GM23248 (cell line): ENCODE data around the gene AKR1A1. TPM values are rescaled to one million over a fixed set of nuclear protein-coding genes. Genes with fewer than 3 reads are reported as not detected.
"Not testable (repeated sequence)": the region's sequence is repeated elsewhere in the genome, so short reads cannot be mapped to it uniquely, and the experiment has no call there.

Experiments used
- DNase-seq: peaks from one replicate; pipeline ENCODE4 v3.0.0-alpha.2; 2015
- H2AFZ ChIP-seq: fragments of 200-600 bp; sonication (generic); 2 replicates; pipeline ENCODE4 v1.6.1; 2016; ENCODE audit warnings: antibody characterized with exemption
- H3F3A ChIP-seq: fragments of 200-600 bp; sonication (generic); 2 replicates; pipeline ENCODE4 v1.6.1; 2016; ENCODE audit warnings: mild to moderate bottlenecking, antibody characterized with exemption, mixed run types; ENCODE audit not compliant: insufficient read depth
- H3K27ac ChIP-seq: fragments of 200-600 bp; sonication (generic); 2 replicates; pipeline ENCODE4 v1.5.1; 2016; ENCODE audit warnings: mild to moderate bottlenecking
- H3K27me3 ChIP-seq: fragments of 200-600 bp; sonication (generic); replicated peaks from 2 replicates; pipeline ENCODE4 v1.6.1; 2016; ENCODE audit warnings: mild to moderate bottlenecking; ENCODE audit not compliant: insufficient read depth
- H3K36me3 ChIP-seq: fragments of 200-600 bp; sonication (generic); 2 replicates; pipeline ENCODE4 v1.6.1; 2016; ENCODE audit warnings: low read depth, mild to moderate bottlenecking
- H3K4me1 ChIP-seq: fragments of 200-600 bp; sonication (generic); 2 replicates; pipeline ENCODE4 v1.6.1; 2016; ENCODE audit warnings: mild to moderate bottlenecking; ENCODE audit not compliant: insufficient read depth
- H3K4me2 ChIP-seq: fragments of 200-600 bp; sonication (generic); one replicate; pipeline ENCODE4 v1.6.1; 2016; ENCODE audit warnings: mild to moderate bottlenecking; ENCODE audit not compliant: unreplicated experiment
- H3K4me3 ChIP-seq: fragments of 200-600 bp; sonication (generic); 2 replicates; pipeline ENCODE4 v1.5.1; 2016; ENCODE audit warnings: mild to moderate bottlenecking
- H3K79me2 ChIP-seq: fragments of 200-600 bp; sonication (generic); 2 replicates; pipeline ENCODE4 v1.6.1; 2016; ENCODE audit warnings: mild to moderate bottlenecking; ENCODE audit not compliant: insufficient read depth
- H3K9ac ChIP-seq: fragments of 200-600 bp; sonication (generic); 2 replicates; pipeline ENCODE4 v1.6.1; 2016; ENCODE audit warnings: mild to moderate bottlenecking
- H3K9me2 ChIP-seq: fragments of 200-600 bp; sonication (generic); 2 replicates; pipeline ENCODE4 v1.6.1; 2016; ENCODE audit warnings: mixed run types, mild to moderate bottlenecking, moderate library complexity; ENCODE audit not compliant: insufficient read depth
- H3K9me3 ChIP-seq: fragments of 200-600 bp; sonication (generic); one replicate; pipeline ENCODE4 v1.6.1; 2017; ENCODE audit warnings: low read depth
- H4K20me1 ChIP-seq: fragments of 200-600 bp; sonication (generic); 2 replicates; pipeline ENCODE4 v1.6.0; 2016; ENCODE audit not compliant: insufficient read depth
- EZH2 ChIP-seq: fragments of 200-600 bp; sonication (generic); IDR thresholded peaks from 2 replicates; pipeline ENCODE4 v1.6.1; 2018; ENCODE audit warnings: antibody characterized with exemption, mild to moderate bottlenecking; ENCODE audit not compliant: insufficient read depth, poor library complexity, severe bottlenecking
- EZH2phosphoT487 ChIP-seq: fragments of 200-600 bp; sonication (generic); IDR thresholded peaks from 2 replicates; pipeline ENCODE4 v1.6.1; 2018; ENCODE audit warnings: antibody characterized with exemption, moderate library complexity, mild to moderate bottlenecking, low read depth; ENCODE audit not compliant: insufficient read depth
- WGBS, 2 experiments: methylation state at CpG; one replicate each; pipeline ENCODE4 v1.1.6; 2015 to 2017; ENCODE audit warnings: low lambda C conversion rate in 2 of 2, low coverage in 1 of 2; ENCODE audit errors: missing lambda C conversion rate in 2 of 2; 5-methylcytosine and 5-hydroxymethylcytosine counted together
- in situ Hi-C: fragments of 300-500 bp; cut with MboI; formaldehyde crosslinking; loops from 2 replicates; pipeline ENCODE4 v1.15.0; 2020
- polyA plus RNA-seq: library from polyadenylated mRNA; unstranded; fragments of >200 nt; fragmentation: Nextera tagmentation; extraction: Ambion mirVana; gene quantifications from 2 replicates; pipeline ENCODE4 v1.2.1, GENCODE V29; 2016
- total RNA-seq: library from RNA; depleted of rRNA; stranded (reverse); fragments of >200 nt; shearing (Covaris generic); gene quantifications from 2 replicates; pipeline ENCODE4 v1.2.3, GENCODE V29; 2014

AKR1A1 gene
- total and polyA plus RNA-seq, 2 experiments from 2014 or later, result 86.9 to 106 TPM

DNA sequence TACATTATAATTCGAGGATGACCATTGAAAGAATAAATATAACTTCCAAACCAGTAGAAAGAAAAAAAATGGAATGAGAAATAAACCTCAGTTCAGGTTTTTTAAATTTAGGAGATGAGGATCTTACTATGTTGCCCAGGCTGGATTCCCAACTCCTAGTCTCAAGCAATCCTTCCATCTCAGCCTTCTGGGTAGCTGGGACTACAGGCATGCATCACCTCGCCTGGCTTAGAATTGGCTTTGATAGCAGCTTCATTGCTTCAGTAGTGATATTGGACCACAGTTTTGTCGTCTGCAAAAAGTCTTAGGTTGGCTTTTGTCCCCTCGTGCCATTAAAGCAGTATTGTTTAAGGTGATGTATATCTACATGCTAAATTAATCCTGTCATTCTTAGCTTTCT lies 36.1 kb downstream of the AKR1A1 start:
- H4K20me1 ChIP-seq, result no peaks in the 10 kb centered on the region
- peaks cover 72% of the 10 kb centered on the region for H3K79me2 ChIP-seq
- no peak for TF ChIP-seq EZH2phosphoT487
- no peak for TF ChIP-seq EZH2
- H3K4me2 ChIP-seq, result peak overlapping the region; percentile 55
- peaks cover 12% of the 10 kb centered on the region for H3F3A ChIP-seq
- H3K27me3 ChIP-seq, result no peaks in the 10 kb centered on the region
- peak overlapping the region; percentile 98 for H3K4me3 ChIP-seq
- no peaks in the 10 kb centered on the region for H3K9me2 ChIP-seq
- 80% methylated on average over 4 of the region's 4 CpGs for WGBS, 2 experiments
- peak overlapping the region; percentile 85 for H3K9ac ChIP-seq
- H3K9me3 ChIP-seq, result no peaks in the 10 kb centered on the region
- in situ Hi-C loops, result no loop called here
- peak; percentile 15 for DNase-seq
- 0 out of 2 replicates have a peak overlapping the region, but pooled peaks have one; percentile 7 for H3K27ac ChIP-seq
- H3K4me1 ChIP-seq, result peaks cover 16% of the 10 kb centered on the region
- H3K36me3 ChIP-seq, result no peaks in the 10 kb centered on the region
- H2AFZ ChIP-seq, result peak overlapping the region; percentile 57

- WGBS, 2 experiments, result 62 to 63% methylated on average over 1 of the region's 1 CpG
- H3K27ac ChIP-seq, result no peak overlapping the region
- peaks cover 16% of the 10 kb centered on the region for H3K4me1 ChIP-seq
- no peak for TF ChIP-seq EZH2
- no peak for TF ChIP-seq EZH2phosphoT487
- H3K79me2 ChIP-seq, result peaks cover 91% of the 10 kb centered on the region
- H3K9ac ChIP-seq, result no peak overlapping the region
- H3K9me3 ChIP-seq, result no peaks in the 10 kb centered on the region
- H3K4me3 ChIP-seq, result no peak overlapping the region
- H3K9me2 ChIP-seq, result no peaks in the 10 kb centered on the region
- H3F3A ChIP-seq, result peaks cover 10% of the 10 kb centered on the region
- H3K4me2 ChIP-seq, result no peak overlapping the region
- H3K27me3 ChIP-seq, result no peaks in the 10 kb centered on the region
- H3K36me3 ChIP-seq, result 0 out of 2 replicates have a peak, but pooled peaks cover 6% of the 10 kb centered on the region
- no peak overlapping the region for H2AFZ ChIP-seq
- in situ Hi-C loops, result no loop called here
- no peaks in the 10 kb centered on the region for H4K20me1 ChIP-seq
- DNase-seq, result no peak
These were observed 39.2 kb downstream of the AKR1A1 start for GRCh38 chr1:45589861-45590260.

- no peak overlapping the region for H3K4me2 ChIP-seq
- H3F3A ChIP-seq, result no peaks in the 10 kb centered on the region
- H3K4me3 ChIP-seq, result no peak overlapping the region
- H3K9me2 ChIP-seq, result no peaks in the 10 kb centered on the region
- H4K20me1 ChIP-seq, result no peaks in the 10 kb centered on the region
- no peak for DNase-seq
- H3K79me2 ChIP-seq, result peaks cover 78% of the 10 kb centered on the region
- no peak overlapping the region for H3K27ac ChIP-seq
- WGBS, 2 experiments, result 93 to 98% methylated on average over 4 of the region's 4 CpGs
- H3K27me3 ChIP-seq, result no peaks in the 10 kb centered on the region
- in situ Hi-C loops, result no loop called here
- no peak for TF ChIP-seq EZH2phosphoT487
- no peak overlapping the region for H2AFZ ChIP-seq
- no peaks in the 10 kb centered on the region for H3K9me3 ChIP-seq
- H3K36me3 ChIP-seq, result peaks cover 6% of the 10 kb centered on the region; the same call in 1 of the 2 replicates
- no peaks in the 10 kb centered on the region for H3K4me1 ChIP-seq
- H3K9ac ChIP-seq, result no peak overlapping the region
These were observed 43.8 kb downstream of the AKR1A1 start for GRCh38 chr1:45594412-45594811.

- H3K4me1 ChIP-seq, H3K9ac ChIP-seq, H3K36me3 ChIP-seq, H3K27ac ChIP-seq, H4K20me1 ChIP-seq, H2AFZ ChIP-seq, DNase-seq, H3K4me3 ChIP-seq, in situ Hi-C loops, H3K9me2 ChIP-seq, H3K9me3 ChIP-seq, H3K27me3 ChIP-seq, H3K4me2 ChIP-seq, H3F3A ChIP-seq: not testable (repeated sequence)
- H3K79me2 ChIP-seq, result peaks cover 75% of the 10 kb centered on the region
- WGBS, 2 experiments, result 95 to 99% methylated on average over 8 of the region's 8 CpGs
These were observed 46.1 kb downstream of the AKR1A1 start for GRCh38 chr1:45596765-45597164.

DNA sequence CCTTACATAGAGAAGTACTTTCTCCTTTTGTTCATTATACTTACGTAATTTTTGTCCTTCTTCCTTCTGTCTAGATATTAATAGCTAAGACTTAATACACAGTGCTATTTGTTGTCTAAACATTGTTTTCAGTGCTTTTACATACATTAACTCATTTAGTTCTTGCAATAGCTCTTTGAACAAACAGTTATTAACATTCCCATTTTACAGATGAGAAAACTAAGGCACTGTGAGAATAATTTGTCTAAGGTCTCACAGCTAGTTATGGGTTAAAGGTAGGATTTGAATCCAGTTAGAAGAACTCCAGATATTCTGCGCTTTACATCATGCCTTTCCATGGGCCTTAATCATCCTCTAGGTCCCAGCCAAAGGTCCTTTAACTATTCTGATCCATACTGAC lies 53.6 kb downstream of the AKR1A1 start:
- H3K4me2 ChIP-seq, result no peak overlapping the region
- H2AFZ ChIP-seq, result no peak overlapping the region
- no peaks in the 10 kb centered on the region for H3K27me3 ChIP-seq
- no peak overlapping the region for H3K27ac ChIP-seq
- no peak overlapping the region for H3K9ac ChIP-seq
- in situ Hi-C loops, result no loop called here
- 82 to 83% methylated on average over 2 of the region's 2 CpGs for WGBS, 2 experiments
- H3K4me1 ChIP-seq, result peaks cover 5% of the 10 kb centered on the region; the same call in 1 of the 2 replicates
- no peak overlapping the region for H3K4me3 ChIP-seq
- H3K9me2 ChIP-seq, result no peaks in the 10 kb centered on the region
- H3K36me3 ChIP-seq, result no peaks in the 10 kb centered on the region
- no peak for DNase-seq
- H3K79me2 ChIP-seq, result peaks cover 23% of the 10 kb centered on the region
- no peak for TF ChIP-seq EZH2phosphoT487
- no peaks in the 10 kb centered on the region for H3K9me3 ChIP-seq
- H3F3A ChIP-seq, result no peaks in the 10 kb centered on the region
- H4K20me1 ChIP-seq, result no peaks in the 10 kb centered on the region
